ENCODE data around the gene FAM124B. TPM values are rescaled to one million over a fixed set of nuclear protein-coding genes. Genes with fewer than 3 reads are reported as not detected.
A peak's percentile ranks its signal among the peaks of the same experiment; 100 is the strongest.
"Not testable (repeated sequence)": the region's sequence is repeated elsewhere in the genome, so short reads cannot be mapped to it uniquely, and the experiment has no call there.

The FAM124B gene
- total RNA-seq, 1 donor from 2014 or later, result 0.47 TPM

GRCh38 chr2:224405412-224405811, 3.5 kb upstream of the FAM124B start:
- H3K9me3 Mint-ChIP-seq, result peaks cover 5% of the 10 kb centered on the region
- no peaks in the 10 kb centered on the region for H3K36me3 Mint-ChIP-seq (ENCODE audit: low read depth)
- H3K4me1 Mint-ChIP-seq, result peaks cover 11% of the 10 kb centered on the region

DNA sequence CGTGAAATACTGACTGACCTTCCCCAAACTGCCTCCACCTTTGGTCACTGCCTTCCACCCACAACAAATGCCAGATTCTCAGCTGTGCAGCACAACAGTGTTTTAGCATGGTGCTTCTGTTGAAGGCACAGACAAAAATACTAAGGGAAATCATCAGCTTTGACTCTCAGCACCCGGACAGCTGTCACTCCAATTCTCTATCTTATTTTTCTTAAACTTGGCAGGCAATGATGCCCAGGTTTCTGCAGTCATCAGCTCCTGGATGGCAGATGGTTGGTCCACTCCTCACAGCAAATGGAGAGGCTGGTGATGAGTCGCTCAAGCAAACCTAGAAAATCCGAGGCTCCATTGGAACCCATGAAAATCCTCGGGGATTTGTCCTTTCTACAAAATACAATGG, 2.9 kb upstream of the FAM124B start:
- peaks cover 5% of the 10 kb centered on the region for H3K9me3 Mint-ChIP-seq
- no peak overlapping the region for H3K27ac Mint-ChIP-seq
- intact Hi-C loops (cut with micrococcal nuclease), result no loop called here
- H3K36me3 Mint-ChIP-seq (ENCODE audit: low read depth), result no peaks in the 10 kb centered on the region
- H3K4me1 Mint-ChIP-seq, result peaks cover 11% of the 10 kb centered on the region
- H3K4me3 Mint-ChIP-seq, result no peak overlapping the region
- peaks cover 6% of the 10 kb centered on the region for H3K27me3 Mint-ChIP-seq
- no peak for DNase-seq

More at GRCh38 chr2:224405412-224405811, 3.5 kb upstream of the FAM124B start:
- H3K27ac Mint-ChIP-seq, result no peak overlapping the region
- intact Hi-C loops (cut with micrococcal nuclease), result no loop called here
- no peak for DNase-seq
- H3K4me3 Mint-ChIP-seq, result no peak overlapping the region
- peaks cover 7% of the 10 kb centered on the region for H3K27me3 Mint-ChIP-seq

DNA sequence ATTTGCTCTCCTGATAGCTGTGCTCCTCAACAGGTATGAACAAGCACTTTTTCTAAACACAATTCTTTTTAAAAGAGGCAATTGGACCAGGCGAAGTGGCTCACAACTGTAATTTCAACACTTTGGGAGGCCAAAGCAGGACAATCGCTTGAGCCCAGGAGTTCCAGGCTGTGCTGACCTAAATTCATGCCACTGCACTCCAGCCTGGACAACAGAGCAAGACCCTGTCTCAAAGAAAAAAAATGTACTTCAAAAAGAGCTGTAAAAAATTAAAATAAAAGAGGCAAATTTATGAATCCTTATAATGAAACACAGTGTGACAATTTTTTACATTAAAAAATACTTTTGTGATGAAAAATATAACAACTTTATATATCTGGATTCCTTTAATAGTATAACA, 1.8 kb upstream of the FAM124B start:
- no peaks in the 10 kb centered on the region for H3K36me3 Mint-ChIP-seq (ENCODE audit: low read depth)
- peaks cover 11% of the 10 kb centered on the region for H3K4me1 Mint-ChIP-seq
- no peak overlapping the region for H3K27ac Mint-ChIP-seq
- peaks cover 5% of the 10 kb centered on the region for H3K27me3 Mint-ChIP-seq
- no peak for DNase-seq
- intact Hi-C loops (cut with micrococcal nuclease), result no loop called here
- H3K4me3 Mint-ChIP-seq, result no peak overlapping the region
- peaks cover 5% of the 10 kb centered on the region for H3K9me3 Mint-ChIP-seq

- no peaks in the 10 kb centered on the region for H3K36me3 Mint-ChIP-seq (ENCODE audit: low read depth)
- intact Hi-C loops (cut with micrococcal nuclease), result no loop called here
- H3K4me3 Mint-ChIP-seq, result peak overlapping the region; percentile 78
- H3K4me1 Mint-ChIP-seq, result peaks cover 9% of the 10 kb centered on the region
- peaks cover 3% of the 10 kb centered on the region for H3K27me3 Mint-ChIP-seq
- no peaks in the 10 kb centered on the region for H3K9me3 Mint-ChIP-seq
- peak overlapping the region; percentile 61 for H3K27ac Mint-ChIP-seq
- peak; percentile 57 for DNase-seq
Observed at GRCh38 chr2:224400886-224401632, 848 bp downstream of the FAM124B start.

GRCh38 chr2:224400174-224400810, 1.6 kb downstream of the FAM124B start:
- H3K4me1 Mint-ChIP-seq, result peaks cover 9% of the 10 kb centered on the region
- H3K4me3 Mint-ChIP-seq, result no peak overlapping the region
- H3K9me3 Mint-ChIP-seq, result no peaks in the 10 kb centered on the region
- intact Hi-C loops (cut with micrococcal nuclease), result no loop called here
- no peaks in the 10 kb centered on the region for H3K36me3 Mint-ChIP-seq (ENCODE audit: low read depth)
- H3K27me3 Mint-ChIP-seq, result peaks cover 7% of the 10 kb centered on the region
- DNase-seq, result no peak
- no peak overlapping the region for H3K27ac Mint-ChIP-seq

DNA sequence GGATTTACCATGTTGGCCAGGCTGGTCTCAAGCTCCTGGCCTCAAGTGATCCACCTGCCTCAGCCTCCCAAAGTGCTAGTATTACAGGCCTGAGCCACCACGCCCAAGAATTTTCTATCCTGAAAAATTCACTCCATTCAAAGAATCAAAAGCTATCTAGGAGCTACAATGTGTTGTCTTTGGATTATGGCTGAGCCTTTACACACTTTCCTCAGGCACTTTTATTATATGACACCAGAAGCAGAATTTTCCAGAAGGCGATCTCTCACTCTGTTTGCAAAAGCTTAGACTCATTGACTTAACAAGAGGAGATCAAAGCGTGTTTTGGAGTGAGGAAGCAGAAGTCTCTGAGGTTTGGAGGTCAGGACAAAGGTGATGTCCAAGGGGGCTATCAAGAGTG, 3.6 kb downstream of the FAM124B start:
- H3K36me3 Mint-ChIP-seq (ENCODE audit: low read depth), result no peaks in the 10 kb centered on the region
- intact Hi-C loops (cut with micrococcal nuclease), result no loop called here
- H3K27ac Mint-ChIP-seq, result no peak overlapping the region
- no peaks in the 10 kb centered on the region for H3K9me3 Mint-ChIP-seq
- no peak overlapping the region for H3K4me3 Mint-ChIP-seq
- DNase-seq, result no peak
- peaks cover 9% of the 10 kb centered on the region for H3K4me1 Mint-ChIP-seq
- peaks cover 10% of the 10 kb centered on the region for H3K27me3 Mint-ChIP-seq

GRCh38 chr2:224397100-224397499, 4.8 kb downstream of the FAM124B start:
- H3K36me3 Mint-ChIP-seq (ENCODE audit: low read depth); intact Hi-C loops (cut with micrococcal nuclease); H3K27ac Mint-ChIP-seq; H3K4me1 Mint-ChIP-seq; H3K27me3 Mint-ChIP-seq; DNase-seq; H3K4me3 Mint-ChIP-seq; H3K9me3 Mint-ChIP-seq: not testable (repeated sequence)

DNA sequence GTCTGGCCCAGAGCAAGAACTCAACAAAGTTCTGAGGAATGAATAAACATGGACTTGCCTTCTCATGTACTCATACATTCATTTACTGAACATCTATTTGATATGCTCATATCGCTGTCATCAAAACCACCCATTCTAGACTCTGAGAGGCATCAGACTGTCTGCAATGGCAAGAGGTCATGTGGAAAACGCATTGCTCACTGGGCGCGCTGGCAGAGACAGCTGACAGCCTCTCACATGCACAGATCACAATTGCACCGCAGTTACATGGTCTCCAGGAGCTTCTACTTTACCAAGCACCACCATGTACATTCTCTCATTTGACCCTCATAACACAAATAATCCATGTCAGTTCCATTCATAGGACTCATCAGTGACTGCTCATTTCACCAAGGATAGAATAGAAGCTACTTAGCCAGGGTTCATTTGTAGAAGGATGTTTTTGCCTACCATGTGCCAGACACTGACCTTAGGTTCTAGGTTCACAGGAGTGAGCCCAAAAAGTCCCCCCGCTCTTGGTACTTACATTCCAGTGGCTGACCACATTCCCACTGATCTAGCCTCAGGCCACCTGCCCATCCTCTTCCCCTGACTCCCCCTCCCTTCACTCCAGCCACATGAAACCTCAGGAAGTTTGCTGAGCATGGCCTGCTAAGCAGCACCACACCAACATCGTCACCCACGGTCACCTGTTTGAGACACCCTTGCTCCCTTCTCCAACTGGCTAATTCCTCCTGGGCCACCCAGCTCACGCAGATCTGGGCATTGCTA, 6.1 kb downstream of the FAM124B start:
- Mint-ChIP-seq H3K4me1 (no peaks in the 10 kb centered on the region), H3K27ac (no peak overlapping the region), H3K4me3 (no peak overlapping the region), H3K36me3 (ENCODE audit: low read depth) (no peaks in the 10 kb centered on the region), H3K9me3 (no peaks in the 10 kb centered on the region), H3K27me3 (peaks cover 10% of the 10 kb centered on the region)
- DNase-seq, result no peak
- intact Hi-C loops (cut with micrococcal nuclease), result no loop called here

GRCh38 chr2:224393157-224393872, 8.6 kb downstream of the FAM124B start:
- no peaks in the 10 kb centered on the region for H3K36me3 Mint-ChIP-seq (ENCODE audit: low read depth)
- no peaks in the 10 kb centered on the region for H3K4me1 Mint-ChIP-seq
- intact Hi-C loops (cut with micrococcal nuclease), result no loop called here
- H3K27ac Mint-ChIP-seq, result no peak overlapping the region
- no peaks in the 10 kb centered on the region for H3K9me3 Mint-ChIP-seq
- peaks cover 10% of the 10 kb centered on the region for H3K27me3 Mint-ChIP-seq
- no peak overlapping the region for H3K4me3 Mint-ChIP-seq
- no peak for DNase-seq

- DNase-seq, result no peak
- Mint-ChIP-seq H3K36me3 (ENCODE audit: low read depth) (no peaks in the 10 kb centered on the region), H3K27me3 (peaks cover 10% of the 10 kb centered on the region), H3K4me3 (no peak overlapping the region), H3K9me3 (no peaks in the 10 kb centered on the region), H3K4me1 (no peaks in the 10 kb centered on the region), H3K27ac (no peak overlapping the region)
- intact Hi-C loops (cut with micrococcal nuclease), result no loop called here
Observed at GRCh38 chr2:224392545-224392944, 9.4 kb downstream of the FAM124B start.

DNA sequence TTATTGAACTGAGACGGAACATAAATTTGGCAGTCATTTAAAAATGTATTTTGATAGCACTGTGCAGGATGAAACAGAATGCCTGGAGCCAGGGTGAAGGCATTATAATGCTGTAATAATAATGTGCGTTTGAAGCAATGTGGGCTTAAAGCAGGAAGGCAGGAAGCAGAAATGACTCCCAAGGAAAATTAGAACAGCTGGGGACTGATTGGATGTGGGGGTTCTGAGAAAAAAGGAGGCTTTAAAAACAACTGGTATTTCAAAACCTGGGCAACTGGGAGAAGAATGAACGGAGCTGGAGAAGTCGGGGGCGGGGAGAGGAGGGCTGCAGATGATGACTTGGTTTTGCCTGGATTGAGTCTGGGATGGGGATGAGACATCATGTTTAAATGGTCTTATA, 12.6 kb downstream of the FAM124B start:
- Mint-ChIP-seq H3K27ac (no peak overlapping the region), H3K27me3 (peaks cover 4% of the 10 kb centered on the region), H3K4me3 (no peak overlapping the region), H3K36me3 (ENCODE audit: low read depth) (no peaks in the 10 kb centered on the region), H3K4me1 (no peaks in the 10 kb centered on the region), H3K9me3 (no peaks in the 10 kb centered on the region)
- intact Hi-C loops (cut with micrococcal nuclease), result no loop called here
- no peak for DNase-seq

DNA sequence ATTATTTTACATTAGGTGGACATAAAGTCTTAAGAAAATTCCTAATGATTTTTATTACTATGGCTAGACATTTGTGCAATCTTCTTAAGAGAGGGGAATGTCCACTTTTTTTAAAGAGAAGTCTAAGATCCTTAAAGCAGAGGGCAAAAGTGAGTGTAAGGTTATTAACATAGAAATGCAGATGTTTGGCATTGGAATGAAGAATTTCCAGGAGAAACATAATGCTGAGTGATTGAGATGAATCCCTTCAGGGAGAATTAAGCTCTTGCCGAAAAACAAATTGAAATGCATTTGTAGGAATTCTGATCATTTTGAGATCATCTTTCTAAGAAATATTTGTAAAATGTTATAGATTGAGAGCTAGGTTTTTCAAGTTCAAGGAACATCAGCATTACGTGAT, 15.0 kb downstream of the FAM124B start:
- Mint-ChIP-seq H3K27ac (no peak overlapping the region), H3K4me3 (no peak overlapping the region), H3K27me3 (peaks cover 1% of the 10 kb centered on the region), H3K36me3 (ENCODE audit: low read depth) (no peaks in the 10 kb centered on the region), H3K9me3 (no peaks in the 10 kb centered on the region), H3K4me1 (no peaks in the 10 kb centered on the region)
- intact Hi-C loops (cut with micrococcal nuclease), result no loop called here
- no peak for DNase-seq

- intact Hi-C loops (cut with micrococcal nuclease), result no loop called here
- Mint-ChIP-seq H3K27me3 (peaks cover 1% of the 10 kb centered on the region), H3K4me1 (no peaks in the 10 kb centered on the region)
Observed at GRCh38 chr2:224382973-224383555, 18.8 kb downstream of the FAM124B start.

More at GRCh38 chr2:224382973-224383555, 18.8 kb downstream of the FAM124B start:
- no peak for DNase-seq
- H3K9me3 Mint-ChIP-seq, result no peaks in the 10 kb centered on the region
- no peak overlapping the region for H3K4me3 Mint-ChIP-seq
- no peaks in the 10 kb centered on the region for H3K36me3 Mint-ChIP-seq (ENCODE audit: low read depth)
- H3K27ac Mint-ChIP-seq, result no peak overlapping the region

All from activated CD4-positive, alpha-beta T cell treated with anti-CD3 and anti-CD28 coated beads, Interleukin-2, amount 10 ng/mL, durations not matched to agents 24 days and 14 days (primary cell).